Activated B cell treated with CpG ODN at 0.5 μM for 24 hours (primary cell): ENCODE results near the gene PITPNB. TPM values are rescaled to one million over a fixed set of nuclear protein-coding genes. Genes with fewer than 3 reads are reported as not detected.

Experiments
- ATAC-seq: fragments of 200-7000 bp; cut with Tn5 transposase; one replicate; pipeline ENCODE4 v1.10.0; 2021; ENCODE audit warnings: low read depth, mild to moderate bottlenecking, moderate library complexity
- CTCF ChIA-PET: fragments of 350-600 bp; sonication (Branson Sonifier 250); formaldehyde crosslinking; loops from one replicate; lab custom pipeline; 2021; ENCODE audit warnings: antibody characterized with exemption; lab: Charles Lee
- POLR2A ChIA-PET: fragments of 350-600 bp; sonication (Branson Sonifier 250); formaldehyde crosslinking; loops from one replicate; lab custom pipeline; 2021; ENCODE audit warnings: antibody characterized with exemption; lab: Charles Lee
- DNase-seq: peaks from one replicate; pipeline ENCODE4 v3.0.0; 2022
- H3K27ac Mint-ChIP-seq: one replicate; pipeline ENCODE4 v1.8.0; 2020; ENCODE audit warnings: mixed read lengths
- H3K27me3 Mint-ChIP-seq: one replicate; pipeline ENCODE4 v1.8.0; 2021; ENCODE audit warnings: mixed read lengths
- H3K36me3 Mint-ChIP-seq: one replicate; pipeline ENCODE4 v1.8.0; 2021; ENCODE audit warnings: low read depth, mixed read lengths
- H3K4me1 Mint-ChIP-seq: one replicate; pipeline ENCODE4 v1.8.0; 2021; ENCODE audit warnings: mixed read lengths
- H3K4me3 Mint-ChIP-seq: one replicate; pipeline ENCODE4 v1.8.0; 2020; ENCODE audit warnings: mild to moderate bottlenecking, mixed read lengths
- H3K9me3 Mint-ChIP-seq: one replicate; pipeline ENCODE4 v1.8.0; 2020; ENCODE audit warnings: mixed read lengths
- intact Hi-C: fragments of 100-400 bp; cut with micrococcal nuclease; formaldehyde crosslinking; loops from one replicate; pipeline ENCODE4 v1.15.1; 2024
- total RNA-seq: library from RNA; stranded (reverse); gene quantifications from 2 replicates; pipeline ENCODE4 v1.2.3, GENCODE V29; 2022
- TF ChIP-seq, protein P1 (sequence below): fragments of 200-600 bp; IDR thresholded peaks from one replicate; pipeline ENCODE4 v1.8.0; 2022; ENCODE audit warnings: antibody characterized with exemption, mild to moderate bottlenecking

PITPNB gene
- total RNA-seq, 1 donor from 2014 or later, result 82.5 TPM

DNA sequence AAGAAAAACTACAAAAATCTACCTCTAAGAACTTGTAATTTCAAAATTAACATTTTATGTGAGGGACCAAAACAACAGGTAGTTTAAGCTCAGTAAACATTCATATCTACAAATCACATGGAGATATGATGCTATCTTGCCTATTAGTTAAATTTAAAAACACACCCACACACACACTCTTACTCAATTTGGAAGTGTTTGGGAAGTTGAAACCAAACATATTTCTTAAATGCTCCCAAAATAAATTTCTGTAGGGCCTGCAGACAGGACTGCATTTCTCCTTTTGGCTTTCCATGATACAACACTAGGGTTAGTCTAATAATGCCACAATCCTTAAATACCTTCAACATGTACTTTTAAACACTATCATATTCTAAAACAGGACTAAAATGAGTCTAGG is 7.0 kb downstream of the PITPNB start:
- DNase-seq, result no peak
- TF ChIP-seq, protein P1, sequence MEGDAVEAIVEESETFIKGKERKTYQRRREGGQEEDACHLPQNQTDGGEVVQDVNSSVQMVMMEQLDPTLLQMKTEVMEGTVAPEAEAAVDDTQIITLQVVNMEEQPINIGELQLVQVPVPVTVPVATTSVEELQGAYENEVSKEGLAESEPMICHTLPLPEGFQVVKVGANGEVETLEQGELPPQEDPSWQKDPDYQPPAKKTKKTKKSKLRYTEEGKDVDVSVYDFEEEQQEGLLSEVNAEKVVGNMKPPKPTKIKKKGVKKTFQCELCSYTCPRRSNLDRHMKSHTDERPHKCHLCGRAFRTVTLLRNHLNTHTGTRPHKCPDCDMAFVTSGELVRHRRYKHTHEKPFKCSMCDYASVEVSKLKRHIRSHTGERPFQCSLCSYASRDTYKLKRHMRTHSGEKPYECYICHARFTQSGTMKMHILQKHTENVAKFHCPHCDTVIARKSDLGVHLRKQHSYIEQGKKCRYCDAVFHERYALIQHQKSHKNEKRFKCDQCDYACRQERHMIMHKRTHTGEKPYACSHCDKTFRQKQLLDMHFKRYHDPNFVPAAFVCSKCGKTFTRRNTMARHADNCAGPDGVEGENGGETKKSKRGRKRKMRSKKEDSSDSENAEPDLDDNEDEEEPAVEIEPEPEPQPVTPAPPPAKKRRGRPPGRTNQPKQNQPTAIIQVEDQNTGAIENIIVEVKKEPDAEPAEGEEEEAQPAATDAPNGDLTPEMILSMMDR, result no peak
- ATAC-seq, result no peak
- H3K4me1 Mint-ChIP-seq, result peaks cover 42% of the 10 kb centered on the region
- H3K27me3 Mint-ChIP-seq, result no peaks in the 10 kb centered on the region
- intact Hi-C loops, result loop anchor here (10.0 kb wide), 3 partner anchors 883 to 1407 kb away; partner anchors contain the start of genes EWSR1 and RHBDD3
- ChIA-PET POLR2A (no interaction called here), CTCF (no interaction called here)
- no peak overlapping the region for H3K27ac Mint-ChIP-seq
- no peaks in the 10 kb centered on the region for H3K9me3 Mint-ChIP-seq
- H3K36me3 Mint-ChIP-seq, result peaks cover 65% of the 10 kb centered on the region
- H3K4me3 Mint-ChIP-seq, result no peak overlapping the region

DNA sequence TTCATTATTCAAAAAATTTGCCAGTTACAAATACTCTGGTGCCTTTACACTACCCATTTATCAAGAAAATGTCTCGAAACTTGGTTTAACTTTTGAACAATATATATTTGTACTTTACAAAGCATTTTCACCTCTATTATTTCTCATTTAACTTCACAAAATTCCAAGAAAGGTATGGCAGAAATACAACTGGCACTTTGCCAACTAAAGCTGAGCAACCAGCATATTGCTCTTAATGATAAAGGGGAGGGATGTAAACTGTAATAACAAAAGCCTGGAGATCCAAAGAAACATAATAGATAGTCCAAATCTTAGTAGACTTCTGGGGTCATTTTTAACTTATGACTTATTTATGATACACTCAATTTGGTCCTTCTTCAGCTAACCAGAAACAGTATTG is 7.7 kb downstream of the PITPNB start:
- Mint-ChIP-seq H3K27me3 (no peaks in the 10 kb centered on the region), H3K36me3 (peaks cover 68% of the 10 kb centered on the region), H3K4me1 (peaks cover 40% of the 10 kb centered on the region), H3K27ac (no peak overlapping the region), H3K4me3 (no peak overlapping the region), H3K9me3 (no peaks in the 10 kb centered on the region)
- CTCF ChIA-PET, result interaction anchor here (1.2 kb wide), 1 partner anchor 11 kb away, joined by 3 read pairs; no protein-coding TSS in a partner anchor
- POLR2A ChIA-PET, result interaction anchor here (1.4 kb wide), 1 partner anchor 8 kb away, joined by 4 read pairs; the partner anchor contains the start of gene PITPNB
- intact Hi-C loops, result loop anchor here (10.0 kb wide), 3 partner anchors 883 to 1407 kb away; partner anchors contain the start of genes EWSR1 and RHBDD3
- ATAC-seq (no peak), DNase-seq (no peak)
- TF ChIP-seq, protein P1, result no peak

DNA sequence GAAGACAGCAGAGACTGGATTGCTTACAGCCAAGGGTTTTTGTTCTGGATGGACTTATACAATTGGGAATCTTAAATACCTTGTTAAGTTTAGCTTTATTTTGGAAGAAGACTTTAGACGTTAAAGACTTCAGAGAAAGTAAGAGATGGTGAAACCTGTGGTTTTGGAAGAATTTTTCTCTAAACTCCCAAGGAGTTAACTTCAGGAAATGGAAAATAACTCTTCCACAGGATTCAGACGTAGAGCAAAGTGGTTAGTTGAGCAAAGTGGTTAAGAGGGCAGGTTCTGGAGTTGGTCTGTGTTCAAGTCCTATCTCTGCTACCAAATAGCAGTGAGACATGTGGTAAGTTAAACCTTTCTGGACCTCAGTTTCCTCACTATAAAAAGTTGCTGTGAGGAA is 12.8 kb downstream of the PITPNB start:
- DNase-seq (no peak), ATAC-seq (no peak)
- H3K4me1 Mint-ChIP-seq, result peaks cover 14% of the 10 kb centered on the region
- peaks cover 85% of the 10 kb centered on the region for H3K36me3 Mint-ChIP-seq
- no peaks in the 10 kb centered on the region for H3K9me3 Mint-ChIP-seq
- POLR2A ChIA-PET, result no interaction called here
- no peak overlapping the region for H3K27ac Mint-ChIP-seq
- H3K27me3 Mint-ChIP-seq, result no peaks in the 10 kb centered on the region
- CTCF ChIA-PET, result no interaction called here
- intact Hi-C loops, result no loop called here
- TF ChIP-seq, protein P1, result no peak
- H3K4me3 Mint-ChIP-seq, result no peak overlapping the region

DNA sequence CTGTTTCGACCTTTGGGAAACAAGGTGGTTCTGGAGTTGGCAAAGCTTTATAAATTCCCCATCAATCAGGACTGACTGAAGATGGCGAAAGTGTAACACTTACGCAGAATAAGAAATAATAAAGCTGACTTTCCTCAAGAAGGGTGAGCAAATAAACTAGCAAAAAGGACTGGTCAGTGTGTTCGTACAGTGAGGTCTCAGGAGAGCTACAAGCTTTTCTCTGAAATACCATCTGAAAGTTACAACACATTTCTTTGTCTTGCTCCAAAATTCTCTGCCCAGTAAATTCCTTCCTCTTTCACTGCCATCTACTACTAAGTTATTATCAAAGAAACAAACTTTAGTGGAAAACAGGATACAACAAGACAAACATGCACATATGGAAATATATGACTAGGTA is 13.4 kb downstream of the PITPNB start:
- intact Hi-C loops, result no loop called here
- Mint-ChIP-seq H3K36me3 (peaks cover 87% of the 10 kb centered on the region), H3K27me3 (no peaks in the 10 kb centered on the region), H3K27ac (no peak overlapping the region), H3K9me3 (no peaks in the 10 kb centered on the region), H3K4me3 (no peak overlapping the region), H3K4me1 (peaks cover 14% of the 10 kb centered on the region)
- ChIA-PET POLR2A (no interaction called here), CTCF (no interaction called here)
- TF ChIP-seq, protein P1, result no peak
- ATAC-seq (no peak), DNase-seq (no peak)

DNA sequence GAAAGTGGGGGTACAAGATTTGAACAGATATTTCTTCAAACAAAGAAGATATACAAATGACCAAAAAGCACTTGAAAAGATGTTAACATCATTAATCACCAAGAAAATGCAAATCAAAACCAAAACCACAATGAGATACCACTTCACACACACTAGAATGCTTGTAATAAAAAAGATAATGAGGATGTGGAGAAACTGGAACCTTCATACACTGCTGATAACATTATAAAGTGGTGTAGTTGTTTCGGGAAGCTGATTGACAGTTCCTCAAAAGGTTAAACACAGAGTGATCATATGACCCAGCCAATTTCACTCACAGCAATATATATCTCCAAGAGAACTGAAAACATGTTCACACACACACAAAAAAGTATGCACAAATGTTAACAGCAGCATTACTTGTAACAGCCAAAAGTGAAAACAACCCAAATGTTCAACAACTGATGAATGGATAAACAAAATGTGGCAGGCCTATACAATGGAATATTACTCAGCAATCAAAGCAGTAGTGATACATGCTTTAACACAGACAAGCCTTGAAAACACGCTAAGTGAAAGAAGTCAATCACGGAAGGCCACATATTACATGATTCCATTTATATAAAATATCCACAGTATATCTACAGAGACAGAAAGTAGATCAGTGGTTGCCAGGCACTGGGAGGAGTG is 15.1 kb downstream of the PITPNB start:
- no peak for ATAC-seq
- POLR2A ChIA-PET, result no interaction called here
- Mint-ChIP-seq H3K4me1 (peaks cover 14% of the 10 kb centered on the region), H3K36me3 (peaks cover 85% of the 10 kb centered on the region), H3K27me3 (no peaks in the 10 kb centered on the region), H3K9me3 (no peaks in the 10 kb centered on the region), H3K27ac (no peak overlapping the region), H3K4me3 (no peak overlapping the region)
- TF ChIP-seq, protein P1, result no peak
- intact Hi-C loops, result no loop called here
- no peak for DNase-seq
- CTCF ChIA-PET, result no interaction called here
